GM23338 (cell line): Measurements from ENCODE around the gene SNX22. TPM values are rescaled to one million over a fixed set of nuclear protein-coding genes. Genes with fewer than 3 reads are reported as not detected.

Experiments used
- ATAC-seq: fragments of 200-7000 bp; cut with Tn5 transposase; 3 replicates; pipeline ENCODE4 v1.9.1; 2020
- DNase-seq: peaks from one replicate; pipeline ENCODE4 v3.0.0-alpha.2; 2015; ENCODE audit warnings: low spot score
- H2AFZ ChIP-seq: fragments of 200-600 bp; sonication (generic); 2 replicates; pipeline ENCODE4 v1.8.0; 2016; ENCODE audit warnings: antibody characterized with exemption, mild to moderate bottlenecking, moderate library complexity
- H3F3A ChIP-seq: fragments of 200-600 bp; sonication (generic); replicated peaks from 2 replicates; pipeline ENCODE4 v1.8.0; 2017; ENCODE audit warnings: antibody characterized with exemption, mixed run types, low read depth
- H3K27ac ChIP-seq: fragments of 200-600 bp; sonication (generic); 2 replicates; pipeline ENCODE4 v1.6.1; 2016; ENCODE audit warnings: low read depth
- H3K27me3 ChIP-seq: fragments of 200-600 bp; sonication (generic); 2 replicates; pipeline ENCODE4 v1.8.0; 2016; ENCODE audit warnings: mild to moderate bottlenecking, mixed run types, moderate library complexity; ENCODE audit not compliant: insufficient read depth
- H3K36me3 ChIP-seq: fragments of 200-600 bp; sonication (generic); 2 replicates; pipeline ENCODE4 v1.8.0; 2016; ENCODE audit warnings: mild to moderate bottlenecking; ENCODE audit not compliant: insufficient read depth
- H3K4me1 ChIP-seq: fragments of 200-600 bp; sonication (generic); 2 replicates; pipeline ENCODE4 v1.8.0; 2016; ENCODE audit warnings: mild to moderate bottlenecking, moderate library complexity; ENCODE audit not compliant: insufficient read depth
- H3K4me2 ChIP-seq: fragments of 200-600 bp; sonication (generic); 2 replicates; pipeline ENCODE4 v1.7.1; 2017; ENCODE audit warnings: mixed run types
- H3K4me3 ChIP-seq: fragments of 200-600 bp; sonication (generic); 2 replicates; pipeline ENCODE4 v1.6.1; 2016; ENCODE audit warnings: mixed run types
- H3K79me2 ChIP-seq: fragments of 200-600 bp; sonication (generic); replicated peaks from 2 replicates; pipeline ENCODE4 v1.8.0; 2017; ENCODE audit warnings: mild to moderate bottlenecking; ENCODE audit not compliant: insufficient read depth
- H3K9me2 ChIP-seq: fragments of 200-600 bp; sonication (generic); 2 replicates; pipeline ENCODE4 v1.8.0; 2017; ENCODE audit not compliant: insufficient read depth
- H4K20me1 ChIP-seq: fragments of 200-600 bp; sonication (generic); replicated peaks from 2 replicates; pipeline ENCODE4 v1.8.0; 2017; ENCODE audit warnings: mild to moderate bottlenecking; ENCODE audit not compliant: insufficient read depth
- H3K27ac Mint-ChIP-seq: 2 replicates; pipeline ENCODE4 v1.8.0; 2020; ENCODE audit warnings: inconsistent platforms, mild to moderate bottlenecking, moderate library complexity, mixed read lengths
- H3K27me3 Mint-ChIP-seq: 3 replicates; pipeline ENCODE4 v1.8.0; 2022; ENCODE audit warnings: low read depth, mild to moderate bottlenecking, moderate library complexity, mixed read lengths, inconsistent platforms; ENCODE audit not compliant: insufficient read depth, poor library complexity
- H3K36me3 Mint-ChIP-seq: 3 replicates; pipeline ENCODE4 v1.8.0; 2021; ENCODE audit warnings: low read depth, mild to moderate bottlenecking, inconsistent platforms, moderate library complexity, mixed read lengths
- H3K4me1 Mint-ChIP-seq: 3 replicates; pipeline ENCODE4 v1.8.0; 2020; ENCODE audit warnings: mild to moderate bottlenecking, inconsistent platforms, mixed read lengths
- H3K4me3 Mint-ChIP-seq: 3 replicates; pipeline ENCODE4 v1.8.0; 2021; ENCODE audit warnings: moderate library complexity, mild to moderate bottlenecking, inconsistent platforms, mixed read lengths
- H3K9me3 Mint-ChIP-seq: 3 replicates; pipeline ENCODE4 v1.8.0; 2020; ENCODE audit warnings: moderate library complexity, mild to moderate bottlenecking, inconsistent platforms, mixed read lengths
- CREB1 ChIP-seq: fragments of 250-450 bp; sonication (Bioruptor Pico); IDR thresholded peaks from 2 replicates; pipeline ENCODE4 v1.5.0; 2020; ENCODE audit warnings: low read depth, mild to moderate bottlenecking, moderate library complexity
- CTCF ChIP-seq, 2 experiments: fragments of 200-600 bp in 1 of 2; sonication (generic) in 1 of 2; conservative IDR thresholded peaks; 2 replicates each; pipeline versions ENCODE4 v1.5.1 to v1.6.1; 2016 to 2017; ENCODE audit warnings: antibody characterized with exemption in 2 of 2, low read depth in 2 of 2, mild to moderate bottlenecking in 2 of 2, moderate library complexity in 1 of 2
- EZH2 ChIP-seq: fragments of 200-600 bp; sonication (generic); IDR thresholded peaks from one replicate; pipeline ENCODE4 v1.8.0; 2017; ENCODE audit warnings: antibody characterized with exemption, mild to moderate bottlenecking, low read depth; ENCODE audit not compliant: unreplicated experiment
- EZH2phosphoT487 ChIP-seq: fragments of 200-600 bp; sonication (generic); IDR thresholded peaks from one replicate; pipeline ENCODE4 v1.8.1; 2018; ENCODE audit warnings: antibody characterized with exemption; ENCODE audit not compliant: unreplicated experiment
- JUNB ChIP-seq: IDR thresholded peaks from one replicate; pipeline ENCODE4 v1.6.1; 2016; ENCODE audit warnings: antibody characterized with exemption; ENCODE audit not compliant: unreplicated experiment
- NANOG ChIP-seq: IDR thresholded peaks from 2 replicates; pipeline ENCODE4 v1.6.1; 2016; ENCODE audit warnings: antibody characterized with exemption, borderline replicate concordance
- POLR2AphosphoS5 ChIP-seq: IDR thresholded peaks from 2 replicates; pipeline ENCODE4 v1.6.1; 2016; ENCODE audit warnings: antibody characterized with exemption, low read depth
- STAT1 ChIP-seq: IDR thresholded peaks from one replicate; pipeline ENCODE4 v1.6.1; 2016; ENCODE audit warnings: antibody characterized with exemption; ENCODE audit not compliant: unreplicated experiment
- ZNF114 ChIP-seq: fragments of 250-450 bp; sonication (Bioruptor Pico); IDR thresholded peaks from 2 replicates; pipeline ENCODE4 v1.5.0; 2020; ENCODE audit warnings: mild to moderate bottlenecking, moderate library complexity
- ZNF331 ChIP-seq: fragments of 250-450 bp; sonication (Bioruptor Pico); IDR thresholded peaks from 2 replicates; pipeline ENCODE4 v1.5.0; 2020; ENCODE audit warnings: low read depth, mild to moderate bottlenecking, moderate library complexity
- ZNF462 ChIP-seq: fragments of 250-450 bp; sonication (Bioruptor Pico); IDR thresholded peaks from 2 replicates; pipeline ENCODE4 v1.5.0; 2020; ENCODE audit warnings: mild to moderate bottlenecking, moderate library complexity
- polyA plus RNA-seq: library from polyadenylated mRNA; unstranded; fragments of >200 nt; fragmentation: Nextera tagmentation; extraction: Ambion mirVana; gene quantifications from 2 replicates; pipeline ENCODE4 v1.2.1, GENCODE V29; 2016
- total RNA-seq: library from RNA; depleted of rRNA; stranded (reverse); fragments of >200 nt; shearing (Covaris generic); gene quantifications from 2 replicates; pipeline ENCODE4 v1.2.3, GENCODE V29; 2014
- TF ChIP-seq, protein P1 (sequence below): IDR thresholded peaks from one replicate; pipeline ENCODE4 v1.6.1; 2018; ENCODE audit warnings: antibody characterized with exemption; ENCODE audit not compliant: unreplicated experiment
- TF ChIP-seq, protein P2 (sequence below): IDR thresholded peaks from 2 replicates; pipeline ENCODE4 v1.6.1; 2016; ENCODE audit warnings: antibody characterized with exemption

Gene SNX22
- total and polyA plus RNA-seq, 2 experiments from 2014 or later, result 3.7 to 5.7 TPM

- peak overlapping the region; percentile 96 for H3K4me2 ChIP-seq
- Mint-ChIP-seq H3K4me1 (peaks cover 24% of the 10 kb centered on the region), H3K27me3 (peaks cover 4% of the 10 kb centered on the region), H3K27ac (peak overlapping the region; percentile 82; the same call in 1 of the 2 replicates), H3K4me3 (peak overlapping the region; percentile 89), H3K36me3 (peaks cover 38% of the 10 kb centered on the region), H3K9me3 (no peaks in the 10 kb centered on the region)
- peaks cover 21% of the 10 kb centered on the region for H3K79me2 ChIP-seq
- H3K27ac ChIP-seq, result peak overlapping the region; percentile 42
- H4K20me1 ChIP-seq, result peaks cover 11% of the 10 kb centered on the region
- 0 out of 2 replicates have a peak overlapping the region, but pooled peaks have one; percentile 5 for H2AFZ ChIP-seq
- H3K4me1 ChIP-seq, result peaks cover 25% of the 10 kb centered on the region
- H3K36me3 ChIP-seq, result peaks cover 27% of the 10 kb centered on the region
- H3K4me3 ChIP-seq, result peak overlapping the region; percentile 68
- DNase-seq (no peak), ATAC-seq (peak; percentile 46)
- no peaks in the 10 kb centered on the region for H3K27me3 ChIP-seq
- no peaks in the 10 kb centered on the region for H3K9me2 ChIP-seq
- H3F3A ChIP-seq, result peaks cover 18% of the 10 kb centered on the region; the same call in 1 of the 2 replicates
- no peak for TF ChIP-seq STAT1
- no peak for TF ChIP-seq CREB1 (CRISPR knock-in tag)
- no peak for TF ChIP-seq ZNF331
- no peak for TF ChIP-seq EZH2
- TF ChIP-seq, protein P1, sequence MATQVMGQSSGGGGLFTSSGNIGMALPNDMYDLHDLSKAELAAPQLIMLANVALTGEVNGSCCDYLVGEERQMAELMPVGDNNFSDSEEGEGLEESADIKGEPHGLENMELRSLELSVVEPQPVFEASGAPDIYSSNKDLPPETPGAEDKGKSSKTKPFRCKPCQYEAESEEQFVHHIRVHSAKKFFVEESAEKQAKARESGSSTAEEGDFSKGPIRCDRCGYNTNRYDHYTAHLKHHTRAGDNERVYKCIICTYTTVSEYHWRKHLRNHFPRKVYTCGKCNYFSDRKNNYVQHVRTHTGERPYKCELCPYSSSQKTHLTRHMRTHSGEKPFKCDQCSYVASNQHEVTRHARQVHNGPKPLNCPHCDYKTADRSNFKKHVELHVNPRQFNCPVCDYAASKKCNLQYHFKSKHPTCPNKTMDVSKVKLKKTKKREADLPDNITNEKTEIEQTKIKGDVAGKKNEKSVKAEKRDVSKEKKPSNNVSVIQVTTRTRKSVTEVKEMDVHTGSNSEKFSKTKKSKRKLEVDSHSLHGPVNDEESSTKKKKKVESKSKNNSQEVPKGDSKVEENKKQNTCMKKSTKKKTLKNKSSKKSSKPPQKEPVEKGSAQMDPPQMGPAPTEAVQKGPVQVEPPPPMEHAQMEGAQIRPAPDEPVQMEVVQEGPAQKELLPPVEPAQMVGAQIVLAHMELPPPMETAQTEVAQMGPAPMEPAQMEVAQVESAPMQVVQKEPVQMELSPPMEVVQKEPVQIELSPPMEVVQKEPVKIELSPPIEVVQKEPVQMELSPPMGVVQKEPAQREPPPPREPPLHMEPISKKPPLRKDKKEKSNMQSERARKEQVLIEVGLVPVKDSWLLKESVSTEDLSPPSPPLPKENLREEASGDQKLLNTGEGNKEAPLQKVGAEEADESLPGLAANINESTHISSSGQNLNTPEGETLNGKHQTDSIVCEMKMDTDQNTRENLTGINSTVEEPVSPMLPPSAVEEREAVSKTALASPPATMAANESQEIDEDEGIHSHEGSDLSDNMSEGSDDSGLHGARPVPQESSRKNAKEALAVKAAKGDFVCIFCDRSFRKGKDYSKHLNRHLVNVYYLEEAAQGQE, result no peak
- no peak for TF ChIP-seq ZNF462 (CRISPR knock-in tag)
- TF ChIP-seq CTCF (conservative IDR thresholded peaks at IDR 0.05; ENCODE audit: low read depth in 2 of 2), result no peak
- no peak for TF ChIP-seq JUNB
- no peak for TF ChIP-seq POLR2AphosphoS5
- TF ChIP-seq, protein P2, sequence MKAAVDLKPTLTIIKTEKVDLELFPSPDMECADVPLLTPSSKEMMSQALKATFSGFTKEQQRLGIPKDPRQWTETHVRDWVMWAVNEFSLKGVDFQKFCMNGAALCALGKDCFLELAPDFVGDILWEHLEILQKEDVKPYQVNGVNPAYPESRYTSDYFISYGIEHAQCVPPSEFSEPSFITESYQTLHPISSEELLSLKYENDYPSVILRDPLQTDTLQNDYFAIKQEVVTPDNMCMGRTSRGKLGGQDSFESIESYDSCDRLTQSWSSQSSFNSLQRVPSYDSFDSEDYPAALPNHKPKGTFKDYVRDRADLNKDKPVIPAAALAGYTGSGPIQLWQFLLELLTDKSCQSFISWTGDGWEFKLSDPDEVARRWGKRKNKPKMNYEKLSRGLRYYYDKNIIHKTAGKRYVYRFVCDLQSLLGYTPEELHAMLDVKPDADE, result no peak
- no peak for TF ChIP-seq EZH2phosphoT487
- no peak for TF ChIP-seq NANOG
- TF ChIP-seq ZNF114 (CRISPR knock-in tag), result no peak
Measured at GRCh38 chr15:64162478-64162868, 10.9 kb downstream of the SNX22 start.
